HG02943 (cell line): ENCODE results near the gene CHST11.
A peak's percentile ranks its signal among the peaks of the same experiment; 100 is the strongest.

Experiments
- ATAC-seq: cut with Tn5 transposase; IDR thresholded peaks from one replicate; pipeline ENCODE4 v1.9.1; 2021; ENCODE audit warnings: mild to moderate bottlenecking, low read depth, moderate library complexity; ENCODE audit not compliant: unreplicated experiment

The CHST11 gene

GRCh38 chr12:104659058-104659457 lies 202.3 kb downstream of the CHST11 start:
- no peak for ATAC-seq

GRCh38 chr12:104662203-104662602 lies 205.5 kb downstream of the CHST11 start:
- no peak for ATAC-seq

GRCh38 chr12:104662908-104663307 lies 206.2 kb downstream of the CHST11 start:
- no peak for ATAC-seq

GRCh38 chr12:104664351-104664750 lies 207.6 kb downstream of the CHST11 start:
- ATAC-seq: no peak

- ATAC-seq: no peak
These were observed 208.5 kb downstream of the CHST11 start for GRCh38 chr12:104665296-104665695.

- ATAC-seq: no peak
These were observed 210.4 kb downstream of the CHST11 start for GRCh38 chr12:104667139-104667538.

GRCh38 chr12:104668274-104668718 lies 211.5 kb downstream of the CHST11 start:
- no peak for ATAC-seq

GRCh38 chr12:104669089-104669721 lies 212.5 kb downstream of the CHST11 start:
- ATAC-seq: no peak

- ATAC-seq: no peak
These were observed 213.1 kb downstream of the CHST11 start for GRCh38 chr12:104669851-104670337.

GRCh38 chr12:104670439-104671408 lies 214.0 kb downstream of the CHST11 start:
- ATAC-seq: no peak

GRCh38 chr12:104671409-104672095 lies 214.8 kb downstream of the CHST11 start:
- ATAC-seq: peak; percentile 57

GRCh38 chr12:104672096-104672445 lies 215.3 kb downstream of the CHST11 start:
- ATAC-seq: no peak

GRCh38 chr12:104672501-104673265 lies 215.9 kb downstream of the CHST11 start:
- no peak for ATAC-seq

GRCh38 chr12:104673294-104673693 lies 216.5 kb downstream of the CHST11 start:
- no peak for ATAC-seq

GRCh38 chr12:104673696-104674482 lies 217.1 kb downstream of the CHST11 start:
- ATAC-seq: no peak

- ATAC-seq: no peak
These were observed 219.9 kb downstream of the CHST11 start for GRCh38 chr12:104676636-104677035.

GRCh38 chr12:104677441-104678089 lies 220.8 kb downstream of the CHST11 start:
- ATAC-seq: no peak

- ATAC-seq: no peak
These were observed 223.3 kb downstream of the CHST11 start for GRCh38 chr12:104680070-104680469.

GRCh38 chr12:104680491-104680890 lies 223.7 kb downstream of the CHST11 start:
- ATAC-seq: no peak
